Chondrocyte (in vitro differentiated cells): Measurements from ENCODE around the gene GLE1. TPM values are rescaled to one million over a fixed set of nuclear protein-coding genes. Genes with fewer than 3 reads are reported as not detected.

Experiments
- DNase-seq: peaks from one replicate; pipeline ENCODE4 v3.0.0; 2021; ENCODE audit warnings: mixed read lengths, low spot score
- H3K27ac Mint-ChIP-seq: one replicate; pipeline ENCODE4 v1.8.0; 2021; ENCODE audit warnings: mild to moderate bottlenecking, moderate library complexity, mixed read lengths; ENCODE audit not compliant: unreplicated experiment
- H3K27me3 Mint-ChIP-seq: 2 replicates; pipeline ENCODE4 v1.8.0; 2021; ENCODE audit warnings: low read depth, mixed read lengths
- H3K36me3 Mint-ChIP-seq: 2 replicates; pipeline ENCODE4 v1.8.0; 2021; ENCODE audit warnings: low read depth, mixed read lengths
- H3K4me1 Mint-ChIP-seq: 2 replicates; pipeline ENCODE4 v1.8.0; 2021; ENCODE audit warnings: low read depth, mild to moderate bottlenecking, mixed read lengths
- H3K4me3 Mint-ChIP-seq: one replicate; pipeline ENCODE4 v1.8.0; 2021; ENCODE audit warnings: mild to moderate bottlenecking, moderate library complexity, mixed read lengths; ENCODE audit not compliant: unreplicated experiment
- H3K9me3 Mint-ChIP-seq: 2 replicates; pipeline ENCODE4 v1.8.0; 2021; ENCODE audit warnings: low read depth, mixed read lengths
- CTCF ChIP-seq: fragments of 200-600 bp; sonication (generic); IDR thresholded peaks from 2 replicates; pipeline ENCODE4 v1.5.0; 2021; ENCODE audit warnings: antibody characterized with exemption, mild to moderate bottlenecking, moderate library complexity
- total RNA-seq: library from RNA; stranded (reverse); gene quantifications from 3 replicates; pipeline ENCODE4 v1.2.1, GENCODE V29; 2021

The GLE1 gene
- total RNA-seq, 1 donor from 2014 or later = 12.3 TPM

- no peaks in the 10 kb centered on the region for H3K9me3 Mint-ChIP-seq
- no peak for TF ChIP-seq CTCF
- DNase-seq = no peak
- no peak overlapping the region for H3K27ac Mint-ChIP-seq
- H3K4me3 Mint-ChIP-seq = no peak overlapping the region
- no peaks in the 10 kb centered on the region for H3K4me1 Mint-ChIP-seq
- H3K36me3 Mint-ChIP-seq = peaks cover 49% of the 10 kb centered on the region
- H3K27me3 Mint-ChIP-seq = no peaks in the 10 kb centered on the region
Observed at GRCh38 chr9:128485414-128485855, 19.1 kb upstream of the GLE1 start.

GRCh38 chr9:128486201-128486600 lies 18.3 kb upstream of the GLE1 start:
- no peaks in the 10 kb centered on the region for H3K9me3 Mint-ChIP-seq
- H3K4me3 Mint-ChIP-seq = no peak overlapping the region
- no peak for TF ChIP-seq CTCF
- no peak overlapping the region for H3K27ac Mint-ChIP-seq
- H3K36me3 Mint-ChIP-seq = peaks cover 50% of the 10 kb centered on the region
- no peaks in the 10 kb centered on the region for H3K27me3 Mint-ChIP-seq
- DNase-seq = no peak
- no peaks in the 10 kb centered on the region for H3K4me1 Mint-ChIP-seq

GRCh38 chr9:128493424-128493823 lies 11.1 kb upstream of the GLE1 start:
- DNase-seq = no peak
- Mint-ChIP-seq H3K27ac (no peak overlapping the region), H3K27me3 (no peaks in the 10 kb centered on the region), H3K9me3 (no peaks in the 10 kb centered on the region), H3K4me3 (no peak overlapping the region), H3K4me1 (peaks cover 13% of the 10 kb centered on the region), H3K36me3 (peaks cover 23% of the 10 kb centered on the region)
- TF ChIP-seq CTCF = no peak

- Mint-ChIP-seq H3K9me3 (no peaks in the 10 kb centered on the region), H3K27ac (no peak overlapping the region), H3K27me3 (no peaks in the 10 kb centered on the region), H3K4me3 (no peak overlapping the region), H3K4me1 (peaks cover 13% of the 10 kb centered on the region), H3K36me3 (peaks cover 24% of the 10 kb centered on the region)
- no peak for TF ChIP-seq CTCF
- peak; percentile 79 for DNase-seq
Observed at GRCh38 chr9:128494108-128494745, 10.3 kb upstream of the GLE1 start.

GRCh38 chr9:128494746-128495129 lies 9.8 kb upstream of the GLE1 start:
- Mint-ChIP-seq H3K4me1 (peaks cover 15% of the 10 kb centered on the region), H3K27ac (no peak overlapping the region), H3K9me3 (no peaks in the 10 kb centered on the region)

More at GRCh38 chr9:128494746-128495129, 9.8 kb upstream of the GLE1 start:
- TF ChIP-seq CTCF = no peak
- Mint-ChIP-seq H3K4me3 (no peak overlapping the region), H3K27me3 (no peaks in the 10 kb centered on the region), H3K36me3 (peaks cover 23% of the 10 kb centered on the region)
- no peak for DNase-seq
